Measurements from ENCODE around the gene KIAA1328. TPM values are rescaled to one million over a fixed set of nuclear protein-coding genes. Genes with fewer than 3 reads are reported as not detected.

Gene KIAA1328
- total and polyA plus RNA-seq, 2 experiments from 2014 or later, result 3.3 to 12.5 TPM

DNA sequence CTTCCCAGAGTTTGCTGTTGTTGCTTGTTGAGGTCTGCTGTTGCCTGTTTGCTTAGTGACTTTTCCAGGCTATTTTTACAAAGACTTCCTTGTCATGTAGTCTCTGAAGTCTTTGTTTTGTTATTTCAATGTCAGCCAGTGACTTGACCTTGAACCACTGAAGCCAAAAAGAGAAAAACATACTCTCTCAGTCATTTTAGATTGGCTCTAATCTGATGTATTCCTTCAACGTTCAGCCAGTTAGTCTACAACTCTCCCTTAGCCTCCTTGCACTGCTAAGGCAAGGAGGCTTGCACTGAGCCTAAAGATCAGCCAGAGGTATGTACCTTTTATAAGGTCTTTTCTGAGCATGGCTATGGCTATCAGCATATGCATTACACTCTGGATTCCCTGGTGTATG, 27.9 kb downstream of the KIAA1328 start:
- no peak for TF ChIP-seq CTCF (IDR thresholded peaks at IDR 0.05; ENCODE audit: poor library complexity)
- no peak for TF ChIP-seq EZH2 (IDR thresholded peaks at IDR 0.05; ENCODE audit: borderline replicate concordance)
- no peak for TF ChIP-seq EZH2phosphoT487 (IDR thresholded peaks at IDR 0.05; ENCODE audit: low read depth, severe bottlenecking, unreplicated experiment)
- no peak for DNase-seq (ENCODE audit: low spot score)
- H3K27me3 ChIP-seq, result no peaks in the 10 kb centered on the region
- no peaks in the 10 kb centered on the region for H3K9me3 ChIP-seq (ENCODE audit: low read depth)
- no peak overlapping the region for H3K27ac ChIP-seq
- H3K9me2 ChIP-seq (replicated peaks; ENCODE audit: insufficient read depth), result no peaks in the 10 kb centered on the region
- H3K79me2 ChIP-seq, result no peaks in the 10 kb centered on the region
- no peaks in the 10 kb centered on the region for H4K20me1 ChIP-seq (ENCODE audit: insufficient read depth, poor library complexity, severe bottlenecking)
- H2AFZ ChIP-seq, result no peak overlapping the region
- H3K4me3 ChIP-seq, result no peak overlapping the region
- WGBS (ENCODE audit: low lambda C conversion rate, missing lambda C conversion rate), result 50% methylated on average over 1 of the region's 1 CpG
- no peaks in the 10 kb centered on the region for H3K4me1 ChIP-seq (ENCODE audit: insufficient read depth)
- no peaks in the 10 kb centered on the region for H3K36me3 ChIP-seq (replicated peaks; ENCODE audit: insufficient read depth, low read depth)
- H3K4me2 ChIP-seq, result no peak overlapping the region

DNA sequence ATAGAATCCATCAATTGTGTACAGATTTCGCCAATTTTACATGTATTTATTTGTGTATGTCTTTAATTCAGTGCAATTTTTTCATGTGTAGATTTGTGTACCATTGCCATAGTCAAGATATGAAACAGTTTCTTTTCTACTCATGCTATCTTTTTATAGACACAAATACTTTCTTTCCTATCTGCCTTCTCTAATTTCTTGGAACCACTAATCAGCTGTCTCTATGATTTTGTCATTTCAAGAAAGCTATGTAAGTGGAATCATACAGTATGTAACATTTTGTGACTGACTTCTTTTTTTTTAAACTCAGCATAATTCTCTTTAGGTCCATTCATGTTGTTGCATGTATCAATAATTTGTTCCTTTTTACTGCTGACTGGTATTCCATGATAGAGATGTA, 33.3 kb downstream of the KIAA1328 start:
- H3K4me1 ChIP-seq (ENCODE audit: insufficient read depth), result no peaks in the 10 kb centered on the region
- 96% methylated on average over 1 of the region's 1 CpG for WGBS (ENCODE audit: low lambda C conversion rate, missing lambda C conversion rate)
- no peak for TF ChIP-seq EZH2phosphoT487 (IDR thresholded peaks at IDR 0.05; ENCODE audit: low read depth, severe bottlenecking, unreplicated experiment)
- TF ChIP-seq CTCF (IDR thresholded peaks at IDR 0.05; ENCODE audit: poor library complexity), result no peak
- TF ChIP-seq EZH2 (IDR thresholded peaks at IDR 0.05; ENCODE audit: borderline replicate concordance), result no peak

GRCh38 chr18:36867056-36867455, 38.1 kb downstream of the KIAA1328 start:
- H3K9me3 ChIP-seq (ENCODE audit: low read depth), result no peaks in the 10 kb centered on the region

More for the DNA sequence above, 33.3 kb downstream of the KIAA1328 start:
- Histone ChIP-seq H3K36me3 (replicated peaks; ENCODE audit: insufficient read depth, low read depth) (no peaks in the 10 kb centered on the region), H3K27ac (no peak overlapping the region), H3K4me3 (no peak overlapping the region), H2AFZ (no peak overlapping the region), H3K79me2 (no peaks in the 10 kb centered on the region), H3K4me2 (no peak overlapping the region), H3K9me3 (ENCODE audit: low read depth) (no peaks in the 10 kb centered on the region), H3K27me3 (no peaks in the 10 kb centered on the region), H4K20me1 (ENCODE audit: insufficient read depth, poor library complexity, severe bottlenecking) (no peaks in the 10 kb centered on the region), H3K9me2 (replicated peaks; ENCODE audit: insufficient read depth) (no peaks in the 10 kb centered on the region)
- DNase-seq (ENCODE audit: low spot score), result no peak

More at GRCh38 chr18:36867056-36867455, 38.1 kb downstream of the KIAA1328 start:
- H3K4me3 ChIP-seq, result no peak overlapping the region
- H3K4me1 ChIP-seq (ENCODE audit: insufficient read depth), result no peaks in the 10 kb centered on the region
- H3K27ac ChIP-seq, result no peak overlapping the region
- H3K9me2 ChIP-seq (replicated peaks; ENCODE audit: insufficient read depth), result no peaks in the 10 kb centered on the region
- WGBS (ENCODE audit: low lambda C conversion rate, missing lambda C conversion rate), result 93% methylated on average over 1 of the region's 1 CpG
- TF ChIP-seq EZH2phosphoT487 (IDR thresholded peaks at IDR 0.05; ENCODE audit: low read depth, severe bottlenecking, unreplicated experiment) (no peak), EZH2 (IDR thresholded peaks at IDR 0.05; ENCODE audit: borderline replicate concordance) (no peak), CTCF (IDR thresholded peaks at IDR 0.05; ENCODE audit: poor library complexity) (no peak)
- no peak overlapping the region for H2AFZ ChIP-seq
- no peaks in the 10 kb centered on the region for H3K27me3 ChIP-seq
- no peak overlapping the region for H3K4me2 ChIP-seq
- no peaks in the 10 kb centered on the region for H3K79me2 ChIP-seq
- no peak for DNase-seq (ENCODE audit: low spot score)
- no peaks in the 10 kb centered on the region for H3K36me3 ChIP-seq (replicated peaks; ENCODE audit: insufficient read depth, low read depth)
- no peaks in the 10 kb centered on the region for H4K20me1 ChIP-seq (ENCODE audit: insufficient read depth, poor library complexity, severe bottlenecking)
